ENCODE data around the gene UBA3. TPM values are rescaled to one million over a fixed set of nuclear protein-coding genes. Genes with fewer than 3 reads are reported as not detected.

Gene UBA3
- total and polyA plus RNA-seq, 8 donors: 61.3 to 99.0 (median 85.3) TPM

DNA sequence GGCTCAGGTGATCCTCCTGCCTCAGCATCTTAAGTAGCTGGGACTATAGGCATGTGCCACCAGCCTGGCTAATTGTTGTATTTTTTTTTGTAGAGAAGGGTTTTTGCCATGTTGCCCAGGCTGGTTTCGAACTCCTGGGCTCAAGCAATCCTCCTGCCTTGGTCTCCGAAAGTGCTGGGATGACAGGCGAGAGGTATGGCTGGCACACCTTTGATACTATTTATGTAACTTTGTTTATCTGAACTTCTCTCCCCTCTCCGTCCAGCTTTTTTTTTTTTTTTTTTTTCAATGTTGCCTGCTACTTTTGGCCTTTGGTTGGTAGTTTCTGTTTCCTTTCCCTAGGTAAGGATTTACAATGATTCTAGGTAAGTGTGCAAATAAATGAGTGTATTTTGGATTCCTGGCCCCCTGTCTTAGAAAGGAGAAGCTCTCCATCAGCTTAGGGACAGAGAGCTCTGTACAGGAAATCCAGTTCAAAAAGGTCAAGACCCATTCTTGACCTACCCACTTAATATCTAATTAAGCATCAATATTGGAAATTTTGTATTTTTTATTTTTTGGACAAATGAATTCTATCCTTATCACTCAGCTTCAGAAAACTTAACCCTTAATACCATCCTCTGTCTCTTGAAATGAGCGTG lies 11.3 kb upstream of the UBA3 start:
- ATAC-seq: no peak
- Histone ChIP-seq H3K36me3 (peaks cover 3 to 11% of the 10 kb centered on the region in 2 donors), H3K9me3 (no peaks in the 10 kb centered on the region), H3K4me1 (peaks cover 52 to 100% of the 10 kb centered on the region in 2 donors), H3K27ac (peak overlapping the region; percentile 61 to 92), H3K27me3 (no peaks in the 10 kb centered on the region), H3K4me3 (peak overlapping the region in 1 of 2 donors; percentile 9)
- TF ChIP-seq, protein P1, sequence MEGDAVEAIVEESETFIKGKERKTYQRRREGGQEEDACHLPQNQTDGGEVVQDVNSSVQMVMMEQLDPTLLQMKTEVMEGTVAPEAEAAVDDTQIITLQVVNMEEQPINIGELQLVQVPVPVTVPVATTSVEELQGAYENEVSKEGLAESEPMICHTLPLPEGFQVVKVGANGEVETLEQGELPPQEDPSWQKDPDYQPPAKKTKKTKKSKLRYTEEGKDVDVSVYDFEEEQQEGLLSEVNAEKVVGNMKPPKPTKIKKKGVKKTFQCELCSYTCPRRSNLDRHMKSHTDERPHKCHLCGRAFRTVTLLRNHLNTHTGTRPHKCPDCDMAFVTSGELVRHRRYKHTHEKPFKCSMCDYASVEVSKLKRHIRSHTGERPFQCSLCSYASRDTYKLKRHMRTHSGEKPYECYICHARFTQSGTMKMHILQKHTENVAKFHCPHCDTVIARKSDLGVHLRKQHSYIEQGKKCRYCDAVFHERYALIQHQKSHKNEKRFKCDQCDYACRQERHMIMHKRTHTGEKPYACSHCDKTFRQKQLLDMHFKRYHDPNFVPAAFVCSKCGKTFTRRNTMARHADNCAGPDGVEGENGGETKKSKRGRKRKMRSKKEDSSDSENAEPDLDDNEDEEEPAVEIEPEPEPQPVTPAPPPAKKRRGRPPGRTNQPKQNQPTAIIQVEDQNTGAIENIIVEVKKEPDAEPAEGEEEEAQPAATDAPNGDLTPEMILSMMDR (IDR thresholded peaks at IDR 0.05): no peak
- no peak for DNase-seq
- intact Hi-C loops (cut with DNase I): no loop called here

GRCh38 chr3:69090021-69090420 lies 9.9 kb upstream of the UBA3 start:
- H3K27ac ChIP-seq: peak overlapping the region; percentile 28 to 92
- peaks cover 3 to 11% of the 10 kb centered on the region in 2 donors for H3K36me3 ChIP-seq
- TF ChIP-seq, protein P1 (IDR thresholded peaks at IDR 0.05): no peak
- peaks cover 52 to 89% of the 10 kb centered on the region in 2 donors for H3K4me1 ChIP-seq
- intact Hi-C loops (cut with DNase I): no loop called here
- no peak overlapping the region for H3K4me3 ChIP-seq
- no peak for DNase-seq
- H3K27me3 ChIP-seq: no peaks in the 10 kb centered on the region
- H3K9me3 ChIP-seq: no peaks in the 10 kb centered on the region
- ATAC-seq: peak; percentile 3

GRCh38 chr3:69088063-69088462 lies 7.9 kb upstream of the UBA3 start:
- Histone ChIP-seq H3K27ac (peak overlapping the region; percentile 96 to 98), H3K4me3 (peak overlapping the region in 1 of 2 donors; percentile 91), H3K36me3 (peaks cover 3 to 11% of the 10 kb centered on the region in 2 donors), H3K9me3 (no peaks in the 10 kb centered on the region), H3K4me1 (peaks cover 54 to 86% of the 10 kb centered on the region in 2 donors), H3K27me3 (no peaks in the 10 kb centered on the region)
- ATAC-seq (no peak), DNase-seq (no peak)
- TF ChIP-seq, protein P1 (IDR thresholded peaks at IDR 0.05): no peak
- intact Hi-C loops (cut with DNase I): no loop called here

- TF ChIP-seq, protein P1 (IDR thresholded peaks at IDR 0.05): no peak
- peak overlapping the region; percentile 96 to 98 for H3K27ac ChIP-seq
- no peaks in the 10 kb centered on the region for H3K9me3 ChIP-seq
- DNase-seq: no peak
- no peak for ATAC-seq
- intact Hi-C loops (cut with DNase I): no loop called here
- H3K36me3 ChIP-seq: peaks cover 3 to 11% of the 10 kb centered on the region in 2 donors
- H3K4me1 ChIP-seq: peaks cover 62 to 86% of the 10 kb centered on the region in 2 donors
- H3K27me3 ChIP-seq: no peaks in the 10 kb centered on the region
- peak overlapping the region in 1 of 2 donors; percentile 91 for H3K4me3 ChIP-seq
Measured at GRCh38 chr3:69087030-69087791, 7.0 kb upstream of the UBA3 start.

Data from left lung (tissue), 10 donors.